A549 (cell line): ENCODE data around the gene HMHB1. TPM values are rescaled to one million over a fixed set of nuclear protein-coding genes. Genes with fewer than 3 reads are reported as not detected.

Experiments used
- ATAC-seq, 2 experiments: fragments of 200-7000 bp in 1 of 2; fragments of >200 bp in 1 of 2; cut with Nextera tagmentation in 1 of 2; cut with Tn5 transposase in 1 of 2; 3 replicates each; pipeline versions ENCODE4 v1.8.0 to v1.9.1; 2018 to 2020; ENCODE audit warnings: mild to moderate bottlenecking in 1 of 2, moderate library complexity in 1 of 2
- CTCF ChIA-PET: fragments of 300-600 bp; sonication (Branson Sonifier 250); formaldehyde crosslinking; extraction: SDS; loops from one replicate; lab custom pipeline; 2021; ENCODE audit warnings: antibody characterized with exemption, inconsistent platforms; lab: Yijun Ruan, JAX
- POLR2A ChIA-PET: fragments of 350-600 bp; formaldehyde crosslinking; extraction: SDS; loops from one replicate; lab custom pipeline; 2021; ENCODE audit warnings: antibody characterized with exemption, inconsistent platforms; lab: Yijun Ruan, JAX
- DNase-seq, 2 experiments: peaks; one replicate each; pipeline versions ENCODE4 v3.0.0 to v3.0.0-alpha.2; 2011 to 2016; ENCODE audit warnings: low read depth in 1 of 2, low spot score in 1 of 2
- FAIRE-seq: peaks from 2 replicates; lab custom pipeline; 2011; peaks lifted over from hg19 to GRCh38; lab: Jason Lieb, UNC
- H3K27ac ChIP-seq, 2 experiments: fragments of >200 bp; sonication (Bioruptor Twin); formaldehyde crosslinking; 3 replicates each; pipeline ENCODE4 v1.5.1; 2016 to 2017
- H3K4me1 ChIP-seq: fragments of >200 bp; sonication (Bioruptor Twin); formaldehyde crosslinking; 3 replicates; pipeline ENCODE4 v1.6.1; 2016
- H3K4me2 ChIP-seq: fragments of >200 bp; sonication (Bioruptor Twin); formaldehyde crosslinking; 3 replicates; pipeline ENCODE4 v1.6.1; 2016
- H3K4me3 ChIP-seq: fragments of >200 bp; sonication (Bioruptor Twin); formaldehyde crosslinking; 3 replicates; pipeline ENCODE4 v1.5.1; 2016
- H3K9me3 ChIP-seq: fragments of >200 bp; sonication (Bioruptor Twin); formaldehyde crosslinking; 3 replicates; pipeline ENCODE4 v1.6.1; 2016
- ATOH8 ChIP-seq: fragments of 250-450 bp; sonication (Bioruptor Pico); IDR thresholded peaks from 2 replicates; pipeline ENCODE4 v1.5.0; 2020; ENCODE audit warnings: low read depth, mild to moderate bottlenecking, moderate library complexity
- BHLHE40 ChIP-seq: IDR thresholded peaks from 2 replicates; pipeline ENCODE4 v1.6.1; 2012; ENCODE audit warnings: low read depth, low read length, inconsistent platforms
- CBX2 ChIP-seq: fragments of 200-600 bp; sonication (generic); IDR thresholded peaks from 2 replicates; pipeline ENCODE4 v1.6.1; 2016; ENCODE audit warnings: low read depth, mild to moderate bottlenecking, borderline replicate concordance
- EP300 ChIP-seq, 2 experiments: fragments of >200 bp; sonication (Bioruptor Twin); formaldehyde crosslinking; IDR thresholded peaks; 2 replicates in 1 of 2; 3 replicates in 1 of 2; pipeline ENCODE4 v1.6.1; 2016 to 2017
- FOSB ChIP-seq: fragments of 250-450 bp; sonication (Bioruptor Pico); IDR thresholded peaks from 2 replicates; pipeline ENCODE4 v1.5.0; 2020; ENCODE audit warnings: mild to moderate bottlenecking, moderate library complexity
- HOXA7 ChIP-seq: fragments of 250-450 bp; sonication (Bioruptor Pico); IDR thresholded peaks from 2 replicates; pipeline ENCODE4 v1.5.0; 2020; ENCODE audit warnings: mild to moderate bottlenecking, moderate library complexity
- KDM1A ChIP-seq: fragments of 200-600 bp; sonication (generic); IDR thresholded peaks from 2 replicates; pipeline ENCODE4 v1.6.1; 2016; ENCODE audit warnings: low read depth, mild to moderate bottlenecking
- NFE2L2 ChIP-seq: fragments of 150-350 bp; conservative IDR thresholded peaks from 2 replicates; pipeline ENCODE4 v1.6.1; 2014; ENCODE audit warnings: low read length
- NPAS2 ChIP-seq: fragments of 250-450 bp; sonication (Bioruptor Pico); IDR thresholded peaks from 2 replicates; pipeline ENCODE4 v1.8.0; 2022; ENCODE audit warnings: mild to moderate bottlenecking, moderate library complexity, borderline replicate concordance
- POLR2AphosphoS2 ChIP-seq: conservative IDR thresholded peaks from 2 replicates; pipeline ENCODE4 v1.6.1; 2012; ENCODE audit warnings: low read length, improper control_type of control experiment, inconsistent platforms
- RARB ChIP-seq: fragments of 250-450 bp; sonication (Bioruptor Pico); IDR thresholded peaks from 2 replicates; pipeline ENCODE4 v1.8.0; 2021; ENCODE audit warnings: mild to moderate bottlenecking, moderate library complexity
- RFX5 ChIP-seq: fragments of 450-650 bp; IDR thresholded peaks from 2 replicates; pipeline ENCODE4 v1.7.1; 2014; ENCODE audit warnings: antibody characterized with exemption, mild to moderate bottlenecking, moderate library complexity
- RNF2 ChIP-seq: fragments of 200-600 bp; sonication (generic); IDR thresholded peaks from 2 replicates; pipeline ENCODE4 v1.6.1; 2016; ENCODE audit warnings: low read depth, mild to moderate bottlenecking, antibody characterized with exemption, moderate library complexity, borderline replicate concordance
- SREBF2 ChIP-seq: fragments of 450-650 bp; IDR thresholded peaks from 2 replicates; pipeline ENCODE4 v1.6.1; 2014; ENCODE audit warnings: mild to moderate bottlenecking, moderate library complexity
- ZC3H11A ChIP-seq: fragments of 450-650 bp; IDR thresholded peaks from 2 replicates; pipeline ENCODE4 v1.6.1; 2014; ENCODE audit warnings: antibody characterized with exemption, mild to moderate bottlenecking
- ZFP36 ChIP-seq: fragments of 450-650 bp; IDR thresholded peaks from 2 replicates; pipeline ENCODE4 v1.6.1; 2014; ENCODE audit warnings: borderline replicate concordance; ENCODE audit not compliant: partially characterized antibody
- WGBS: methylation state at CpG from one replicate; pipeline ENCODE4 v1.1.6; 2017; ENCODE audit errors: missing lambda C conversion rate; 5-methylcytosine and 5-hydroxymethylcytosine counted together
- polyA minus RNA-seq: library from RNA; depleted of rRNA, polyadenylated mRNA; stranded (reverse); fragments of >200 nt; gene quantifications from 2 replicates; pipeline ENCODE4 v1.2.3, GENCODE V29; 2011; rRNA and poly(A)+ RNA removed
- polyA plus RNA-seq, 4 experiments: library from polyadenylated mRNA; depleted of rRNA in 3 of 4; stranded (reverse); fragments of >200 nt; fragmentation: RNase III in 1 of 4; extraction: RNeasy Plus Mini Kit Qiagen cat#74134 plus additional on column Dnase treatment in 1 of 4; gene quantifications; 2 replicates in 3 of 4; 3 replicates in 1 of 4; pipeline ENCODE4 v1.2.3, GENCODE V29; 2011 to 2017
- TF ChIP-seq, protein P1 (sequence below): fragments of 250-450 bp; sonication (Bioruptor Pico); IDR thresholded peaks from 2 replicates; pipeline ENCODE4 v1.5.0; 2021; ENCODE audit warnings: mild to moderate bottlenecking, moderate library complexity, borderline replicate concordance

Gene HMHB1
- not detected in 2 replicates for polyA plus RNA-seq (2011; rRNA removed)
- polyA plus RNA-seq (2012; cell fraction: cytosol; rRNA removed): not detected in 2 replicates
- polyA plus RNA-seq (2012; cell fraction: nucleus; rRNA removed): not detected in 2 replicates
- not detected in 3 replicates for polyA plus RNA-seq (2017; fragmentation: RNase III; extraction: RNeasy Plus Mini Kit Qiagen cat#74134 plus additional on column Dnase treatment)
- polyA minus RNA-seq: not detected in 2 replicates

- H3K4me3 ChIP-seq: no peak within 1 kb of the TSS
- DNase-seq: no peak
- H3K4me1 ChIP-seq: no peaks in the 10 kb centered on the region
- no peak for TF ChIP-seq KDM1A
- H3K27ac ChIP-seq: peak within 1 kb of the TSS in 1 of 2 experiments; percentile 26; a peak in 2 of 6 replicates
- ChIA-PET CTCF (interaction anchor here (2.0 kb wide), 1 partner anchor 12 kb away, joined by 5 read pairs; no protein-coding TSS in a partner anchor), POLR2A (no interaction called here)
- no peaks in the 10 kb centered on the region for H3K9me3 ChIP-seq
- ATAC-seq: 0 out of 6 replicates have a peak, but pooled peaks of 1 of the 2 experiments have one; percentile 19
- FAIRE-seq: no peak
- 88% methylated on average over 16 of the region's 16 CpGs for WGBS
- no peak within 1 kb of the TSS for H3K4me2 ChIP-seq
Observed at GRCh38 chr5:143812085-143812705, at the start of gene HMHB1. Gene HMHB1 (plus strand): TSS chr5:143812161.

GRCh38 chr5:143762636-143763220 lies 49.2 kb upstream of the HMHB1 start:
- FAIRE-seq (no peak), DNase-seq (no peak)
- Histone ChIP-seq H3K4me1 (no peaks in the 10 kb centered on the region), H3K27ac (no peak overlapping the region)
- 91% methylated on average over 5 of the region's 5 CpGs for WGBS
- TF ChIP-seq NFE2L2 (no peak), POLR2AphosphoS2 (no peak), NPAS2 (CRISPR knock-in tag) (no peak), BHLHE40 (no peak), RARB (no peak), ATOH8 (CRISPR knock-in tag) (no peak), KDM1A (no peak), CBX2 (no peak)
- TF ChIP-seq, all 56 proteins: peak for 0
- ChIA-PET POLR2A (no interaction called here), CTCF (no interaction called here)
- H3K4me2 ChIP-seq: no peak overlapping the region
- no peaks in the 10 kb centered on the region for H3K9me3 ChIP-seq
- ATAC-seq: no peak
- no peak overlapping the region for H3K4me3 ChIP-seq

DNA sequence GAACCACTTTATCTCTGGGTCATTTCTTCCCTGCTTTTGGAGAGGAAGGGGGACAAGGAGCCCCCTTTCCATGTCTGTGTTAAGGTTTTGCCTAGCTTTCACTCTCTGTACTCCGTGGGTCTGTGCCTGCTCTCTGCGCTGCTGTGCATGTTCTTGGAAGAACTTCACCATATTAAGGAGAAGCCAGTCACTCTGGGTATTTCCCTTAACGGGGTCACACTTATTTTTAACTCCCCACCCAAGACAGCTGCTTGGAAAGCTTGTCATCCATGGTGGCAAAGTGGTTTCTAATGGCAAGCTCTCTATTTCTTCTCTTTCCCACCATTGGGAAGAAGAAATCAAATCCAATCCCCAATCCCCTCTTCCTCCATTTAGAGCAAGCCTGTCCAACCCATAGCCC lies 44.8 kb upstream of the HMHB1 start:
- FAIRE-seq: no peak
- POLR2A ChIA-PET: no interaction called here
- Histone ChIP-seq H3K27ac (no peak overlapping the region), H3K9me3 (no peaks in the 10 kb centered on the region), H3K4me3 (no peak overlapping the region), H3K4me1 (no peaks in the 10 kb centered on the region), H3K4me2 (no peak overlapping the region)
- CTCF ChIA-PET: interaction anchor here (0.7 kb wide), 1 partner anchor 8 kb away, joined by 3 read pairs; no protein-coding TSS in a partner anchor
- no peak for ATAC-seq
- WGBS: 69% methylated on average over 3 of the region's 3 CpGs
- TF ChIP-seq EP300 (IDR thresholded peaks at IDR 0.05) (no peak), FOSB (CRISPR knock-in tag) (no peak), RNF2 (no peak), RFX5 (no peak), ZC3H11A (no peak), SREBF2 (no peak), ZFP36 (no peak), HOXA7 (CRISPR knock-in tag) (no peak)
- TF ChIP-seq, protein P1, sequence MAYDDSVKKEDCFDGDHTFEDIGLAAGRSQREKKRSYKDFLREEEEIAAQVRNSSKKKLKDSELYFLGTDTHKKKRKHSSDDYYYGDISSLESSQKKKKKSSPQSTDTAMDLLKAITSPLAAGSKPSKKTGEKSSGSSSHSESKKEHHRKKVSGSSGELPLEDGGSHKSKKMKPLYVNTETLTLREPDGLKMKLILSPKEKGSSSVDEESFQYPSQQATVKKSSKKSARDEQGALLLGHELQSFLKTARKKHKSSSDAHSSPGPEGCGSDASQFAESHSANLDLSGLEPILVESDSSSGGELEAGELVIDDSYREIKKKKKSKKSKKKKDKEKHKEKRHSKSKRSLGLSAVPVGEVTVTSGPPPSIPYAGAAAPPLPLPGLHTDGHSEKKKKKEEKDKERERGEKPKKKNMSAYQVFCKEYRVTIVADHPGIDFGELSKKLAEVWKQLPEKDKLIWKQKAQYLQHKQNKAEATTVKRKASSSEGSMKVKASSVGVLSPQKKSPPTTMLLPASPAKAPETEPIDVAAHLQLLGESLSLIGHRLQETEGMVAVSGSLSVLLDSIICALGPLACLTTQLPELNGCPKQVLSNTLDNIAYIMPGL (CRISPR knock-in tag): no peak
- no peak for DNase-seq
